Jurkat, Clone E6-1 (cell line): ENCODE data around the gene ASTN2.
"Not testable (repeated sequence)": the region's sequence is repeated elsewhere in the genome, so short reads cannot be mapped to it uniquely, and the experiment has no call there.

Experiments
- DNase-seq: peaks from one replicate; pipeline ENCODE4 v3.0.0-alpha.2; 2011; ENCODE audit warnings: low read depth, low spot score
- H3K4me3 ChIP-seq: 2 replicates; pipeline ENCODE4 v1.5.1; 2011; ENCODE audit warnings: mild to moderate bottlenecking, low read length, control low read depth, moderate library complexity

Gene ASTN2

GRCh38 chr9:116468369-116468768 is 946.5 kb downstream of the ASTN2 start:
- no peak overlapping the region for H3K4me3 ChIP-seq
- no peak for DNase-seq

- no peak overlapping the region for H3K4me3 ChIP-seq
- DNase-seq = no peak
Measured at GRCh38 chr9:116467740-116468351, 947.0 kb downstream of the ASTN2 start.

GRCh38 chr9:116466271-116467235 is 948.3 kb downstream of the ASTN2 start:
- DNase-seq = no peak
- no peak overlapping the region for H3K4me3 ChIP-seq

- H3K4me3 ChIP-seq = no peak overlapping the region
- no peak for DNase-seq
Measured at GRCh38 chr9:116465576-116466270, 949.1 kb downstream of the ASTN2 start.

- no peak overlapping the region for H3K4me3 ChIP-seq
- DNase-seq = no peak
Measured at GRCh38 chr9:116464987-116465571, 949.8 kb downstream of the ASTN2 start.

- DNase-seq = no peak
- H3K4me3 ChIP-seq = no peak overlapping the region
Measured at GRCh38 chr9:116464423-116464822, 950.4 kb downstream of the ASTN2 start.

GRCh38 chr9:116461632-116462031 is 953.2 kb downstream of the ASTN2 start:
- no peak for DNase-seq
- no peak overlapping the region for H3K4me3 ChIP-seq

GRCh38 chr9:116460026-116460425 is 954.8 kb downstream of the ASTN2 start:
- H3K4me3 ChIP-seq = no peak overlapping the region
- DNase-seq = no peak

- no peak overlapping the region for H3K4me3 ChIP-seq
- no peak for DNase-seq
Measured at GRCh38 chr9:116459576-116459975, 955.3 kb downstream of the ASTN2 start.

GRCh38 chr9:116456490-116457088 is 958.3 kb downstream of the ASTN2 start:
- no peak overlapping the region for H3K4me3 ChIP-seq
- no peak for DNase-seq

- not testable (repeated sequence) for H3K4me3 ChIP-seq, DNase-seq
Measured at GRCh38 chr9:116454539-116454938, 960.3 kb downstream of the ASTN2 start.

GRCh38 chr9:116453785-116454184 is 961.1 kb downstream of the ASTN2 start:
- H3K4me3 ChIP-seq = no peak overlapping the region
- no peak for DNase-seq

- DNase-seq = no peak
Measured at GRCh38 chr9:116452634-116453033, 962.2 kb downstream of the ASTN2 start.

GRCh38 chr9:116452227-116452626 is 962.6 kb downstream of the ASTN2 start:
- no peak overlapping the region for H3K4me3 ChIP-seq
- no peak for DNase-seq

More at GRCh38 chr9:116452634-116453033, 962.2 kb downstream of the ASTN2 start:
- no peak overlapping the region for H3K4me3 ChIP-seq

- H3K4me3 ChIP-seq = no peak overlapping the region
- no peak for DNase-seq
Measured at GRCh38 chr9:116451500-116452115, 963.2 kb downstream of the ASTN2 start.

GRCh38 chr9:116450378-116451139 is 964.3 kb downstream of the ASTN2 start:
- DNase-seq = no peak
- no peak overlapping the region for H3K4me3 ChIP-seq

GRCh38 chr9:116449949-116450348 is 964.9 kb downstream of the ASTN2 start:
- DNase-seq = no peak
- no peak overlapping the region for H3K4me3 ChIP-seq

- DNase-seq = no peak
- H3K4me3 ChIP-seq = no peak overlapping the region
Measured at GRCh38 chr9:116448431-116448830, 966.4 kb downstream of the ASTN2 start.
